OCI-LY7 (cell line): ENCODE results near the gene FHIT. TPM values are rescaled to one million over a fixed set of nuclear protein-coding genes. Genes with fewer than 3 reads are reported as not detected.

Experiments
- BruUV-seq: library from RNA; stranded (reverse); fragments of 400-500 nt; replicated peaks from 2 replicates; lab custom pipeline; 2021; lab: Mats Ljungman, UMichigan
- CTCF ChIA-PET: fragments of 300-600 bp; sonication (Branson Sonifier 250); formaldehyde crosslinking; loops from one replicate; lab custom pipeline; 2022; ENCODE audit warnings: antibody characterized with exemption; ENCODE audit not compliant: unreplicated experiment; lab: Charles Lee
- POLR2A ChIA-PET: fragments of 300-600 bp; sonication (Branson Sonifier 250); formaldehyde crosslinking; loops from one replicate; lab custom pipeline; 2022; ENCODE audit warnings: antibody characterized with exemption; lab: Charles Lee
- DNase-seq: peaks from one replicate; pipeline ENCODE4 v3.0.0-alpha.2; 2015; ENCODE audit warnings: low spot score
- H2AFZ ChIP-seq: fragments of 200-600 bp; sonication (generic), shearing (Covaris generic); 2 replicates; pipeline ENCODE4 v1.6.1; 2014; ENCODE audit warnings: mild to moderate bottlenecking, antibody characterized with exemption, low read length, moderate library complexity
- H3K27ac ChIP-seq: fragments of 200-600 bp; sonication (generic); 2 replicates; pipeline ENCODE4 v1.5.1; 2014; ENCODE audit warnings: mixed run types, low read depth, mild to moderate bottlenecking, moderate library complexity, low read length, inconsistent platforms; ENCODE audit not compliant: poor library complexity, severe bottlenecking
- H3K36me3 ChIP-seq: fragments of 200-600 bp; sonication (generic); 2 replicates; pipeline ENCODE4 v1.6.1; 2014; ENCODE audit warnings: mild to moderate bottlenecking, antibody characterized with exemption, low read length, moderate library complexity, mixed read lengths; ENCODE audit not compliant: insufficient read depth
- H3K4me1 ChIP-seq: fragments of 200-600 bp; sonication (generic); 2 replicates; pipeline ENCODE4 v1.5.1; 2014; ENCODE audit warnings: mild to moderate bottlenecking, low read length; ENCODE audit not compliant: insufficient read depth, poor library complexity, severe bottlenecking
- H3K4me2 ChIP-seq: fragments of 200-600 bp; sonication (generic); 2 replicates; pipeline ENCODE4 v1.6.1; 2014; ENCODE audit warnings: mild to moderate bottlenecking, low read length
- H3K4me3 ChIP-seq: fragments of 200-600 bp; sonication (generic); 2 replicates; pipeline ENCODE4 v1.5.1; 2014; ENCODE audit warnings: mild to moderate bottlenecking, low read depth, low read length; ENCODE audit not compliant: poor library complexity, severe bottlenecking
- H3K79me2 ChIP-seq: fragments of 200-600 bp; sonication (generic); 2 replicates; pipeline ENCODE4 v1.6.1; 2016; ENCODE audit warnings: low read depth, mild to moderate bottlenecking, low read length, moderate library complexity, mixed read lengths; ENCODE audit not compliant: insufficient read depth
- H3K9me2 ChIP-seq: fragments of 200-600 bp; sonication (generic); 2 replicates; pipeline ENCODE4 v1.6.1; 2016; ENCODE audit warnings: mild to moderate bottlenecking, low read length, mixed read lengths; ENCODE audit not compliant: insufficient read depth
- H3K9me3 ChIP-seq: fragments of 200-600 bp; sonication (generic); 2 replicates; pipeline ENCODE4 v1.6.1; 2014; ENCODE audit warnings: mild to moderate bottlenecking, mixed run types, low read length, mixed read lengths
- H4K20me1 ChIP-seq: fragments of 200-600 bp; sonication (generic); 2 replicates; pipeline ENCODE4 v1.6.1; 2014; ENCODE audit warnings: mild to moderate bottlenecking, antibody characterized with exemption, low read length, moderate library complexity, mixed read lengths; ENCODE audit not compliant: insufficient read depth
- CTCF ChIP-seq: fragments of 200-600 bp; sonication (generic); conservative IDR thresholded peaks from 2 replicates; pipeline ENCODE4 v1.5.1; 2014; ENCODE audit warnings: mild to moderate bottlenecking, antibody characterized with exemption, low read length, moderate library complexity, mixed read lengths
- EZH2phosphoT487 ChIP-seq: fragments of 200-600 bp; sonication (generic); IDR thresholded peaks from 2 replicates; pipeline ENCODE4 v1.6.1; 2018; ENCODE audit warnings: low read depth, borderline replicate concordance, mild to moderate bottlenecking, mixed run types, antibody characterized with exemption, low read length, moderate library complexity, mixed read lengths
- intact Hi-C: fragments of 100-400 bp; cut with micrococcal nuclease; formaldehyde crosslinking; loops from one replicate; pipeline ENCODE4 v1.10.0; 2022; ENCODE audit not compliant: unreplicated experiment
- total RNA-seq, 2 experiments: library from RNA; depleted of rRNA in 1 of 2; stranded (reverse); fragments of >200 nt in 1 of 2; shearing (Covaris generic) in 1 of 2; gene quantifications; 2 replicates each; pipeline ENCODE4 v1.2.3, GENCODE V29; 2014 to 2022

FHIT gene
- total RNA-seq, 2 experiments from 2014 or later = 5.0 to 10.9 TPM

DNA sequence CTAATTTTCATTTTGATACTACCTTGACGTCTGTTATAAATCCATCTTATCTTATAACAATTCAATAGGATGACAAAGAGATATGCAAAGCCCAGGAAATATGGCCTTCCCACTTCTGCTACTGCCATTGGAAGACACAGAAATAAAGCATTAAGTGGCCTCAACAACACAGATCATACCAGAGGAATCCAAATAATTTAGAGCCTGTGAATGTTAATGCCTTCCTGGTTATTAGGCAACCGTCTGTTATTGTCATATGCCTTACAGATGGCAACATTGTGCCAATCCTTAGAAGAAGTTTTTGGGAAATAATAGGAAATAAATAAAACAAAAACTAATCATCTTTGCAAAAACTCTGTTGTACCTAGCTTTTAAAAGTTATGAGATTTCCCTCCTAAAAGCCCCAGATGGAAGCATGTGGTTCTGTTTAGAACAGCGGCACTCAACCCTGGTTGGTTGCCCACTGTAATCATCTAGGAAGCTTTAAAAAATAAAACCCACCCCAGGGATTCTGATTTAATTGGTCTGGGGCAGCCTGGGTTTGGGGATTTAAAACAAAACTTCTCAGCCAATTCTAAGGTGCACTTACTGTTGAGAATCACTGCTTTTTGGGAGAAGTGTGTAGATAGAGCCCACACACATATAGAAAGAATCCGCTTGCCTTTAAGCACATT lies 1496.7 kb downstream of the FHIT start:
- BruUV-seq = no TSS peak
- Histone ChIP-seq H4K20me1 (no peaks in the 10 kb centered on the region), H3K79me2 (no peaks in the 10 kb centered on the region), H3K36me3 (no peaks in the 10 kb centered on the region), H3K9me3 (no peaks in the 10 kb centered on the region), H3K4me3 (no peak overlapping the region), H3K4me1 (no peaks in the 10 kb centered on the region), H3K4me2 (no peak overlapping the region), H3K9me2 (no peaks in the 10 kb centered on the region), H2AFZ (no peak overlapping the region), H3K27ac (no peak overlapping the region)
- TF ChIP-seq CTCF (no peak), EZH2phosphoT487 (no peak)
- DNase-seq = no peak
- ChIA-PET POLR2A (no interaction called here), CTCF (no interaction called here)
- intact Hi-C loops = no loop called here

DNA sequence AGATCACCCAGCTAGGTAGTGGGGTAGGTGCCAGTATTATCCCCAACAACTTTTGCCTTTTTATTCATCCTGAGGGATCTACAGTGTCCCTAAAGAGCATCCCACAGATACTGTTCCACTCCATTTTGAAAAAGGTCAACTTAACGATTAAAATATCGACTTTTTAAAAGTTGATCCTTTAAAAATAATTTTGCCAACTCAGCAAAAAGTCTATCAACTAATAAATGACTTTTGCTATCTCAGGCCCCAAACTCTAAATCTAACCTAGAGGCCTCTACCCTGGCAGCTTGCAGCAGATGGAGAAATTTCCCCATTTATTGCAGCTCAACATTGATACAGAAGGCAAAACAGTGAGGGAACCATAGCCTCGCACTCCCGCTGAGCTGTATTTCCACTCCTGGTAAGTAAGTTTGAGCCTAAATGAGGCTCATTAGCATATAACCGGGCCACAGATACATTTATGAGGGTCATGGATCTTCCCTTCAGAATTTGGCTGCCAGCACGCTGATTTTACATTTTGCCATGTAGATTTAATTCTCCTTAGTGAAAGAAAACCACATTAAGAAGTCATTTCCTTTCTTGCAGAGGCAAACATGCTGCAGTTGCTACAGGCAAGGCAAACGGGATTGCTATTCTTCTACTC lies 1497.3 kb downstream of the FHIT start:
- no peak overlapping the region for H3K4me3 ChIP-seq
- no peaks in the 10 kb centered on the region for H3K9me3 ChIP-seq
- no peaks in the 10 kb centered on the region for H3K36me3 ChIP-seq
- CTCF ChIA-PET = no interaction called here
- no peak overlapping the region for H3K27ac ChIP-seq
- H3K9me2 ChIP-seq = no peaks in the 10 kb centered on the region
- DNase-seq = no peak
- no peaks in the 10 kb centered on the region for H3K4me1 ChIP-seq
- no peaks in the 10 kb centered on the region for H4K20me1 ChIP-seq
- no peaks in the 10 kb centered on the region for H3K79me2 ChIP-seq
- POLR2A ChIA-PET = interaction anchor here (0.6 kb wide), 1 partner anchor 1708 kb away, joined by 3 read pairs; no protein-coding TSS in a partner anchor
- no peak overlapping the region for H3K4me2 ChIP-seq
- no peak overlapping the region for H2AFZ ChIP-seq
- no TSS peak for BruUV-seq
- TF ChIP-seq EZH2phosphoT487 = no peak
- TF ChIP-seq CTCF = no peak
- intact Hi-C loops = no loop called here

DNA sequence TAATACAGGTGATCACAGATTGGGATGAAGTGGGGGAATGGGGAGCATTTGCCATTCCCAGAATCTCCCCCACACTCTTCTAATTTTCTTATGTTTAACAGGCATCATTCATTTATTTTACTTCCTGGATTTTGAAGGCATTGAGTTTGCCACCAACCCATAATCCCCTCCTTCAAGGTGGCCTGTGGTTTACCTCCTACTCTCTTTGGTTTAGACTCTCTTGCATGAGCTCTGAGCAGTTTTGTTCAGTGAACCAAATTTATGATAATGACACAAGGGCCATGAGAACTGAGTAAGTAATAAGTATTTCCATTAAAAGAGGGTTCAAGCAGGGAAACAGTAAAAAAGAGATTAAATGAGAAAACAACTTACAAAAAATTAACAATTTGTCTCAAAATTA lies 1498.3 kb downstream of the FHIT start:
- Histone ChIP-seq H3K4me1 (no peaks in the 10 kb centered on the region), H3K27ac (no peak overlapping the region), H3K4me2 (no peak overlapping the region), H3K9me2 (no peaks in the 10 kb centered on the region), H3K4me3 (no peak overlapping the region), H3K9me3 (no peaks in the 10 kb centered on the region), H3K79me2 (no peaks in the 10 kb centered on the region), H2AFZ (no peak overlapping the region), H3K36me3 (no peaks in the 10 kb centered on the region), H4K20me1 (no peaks in the 10 kb centered on the region)
- intact Hi-C loops = no loop called here
- DNase-seq = no peak
- POLR2A ChIA-PET = no interaction called here
- CTCF ChIA-PET = no interaction called here
- no TSS peak for BruUV-seq
- TF ChIP-seq EZH2phosphoT487 (no peak), CTCF (no peak)
